Measurements from ENCODE around the gene CAMK1D. TPM values are rescaled to one million over a fixed set of nuclear protein-coding genes. Genes with fewer than 3 reads are reported as not detected.
"Not testable (repeated sequence)": the region's sequence is repeated elsewhere in the genome, so short reads cannot be mapped to it uniquely, and the experiment has no call there.

CAMK1D gene
- polyA plus RNA-seq, 1 donor (not counting 4 experiments of a cell fraction or from before 2014, with no cell fraction given), result 0.76 TPM

DNA sequence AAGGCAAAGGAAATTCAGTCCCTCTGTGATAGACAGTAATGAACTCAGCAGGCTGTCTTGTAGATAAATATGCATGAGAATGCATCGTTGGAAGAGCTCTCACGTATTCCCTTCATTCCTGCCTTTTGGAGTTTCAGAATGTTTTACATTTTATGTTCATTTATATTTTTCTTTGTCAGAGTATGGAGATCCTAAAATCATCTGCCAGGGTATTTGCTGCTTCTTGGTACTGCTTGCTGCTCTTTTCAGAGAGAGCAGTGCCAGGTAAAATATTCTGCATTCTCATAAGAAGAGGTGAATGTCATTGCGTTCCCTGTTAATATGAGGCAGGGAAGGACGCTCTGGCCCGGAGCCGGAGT lies 362.0 kb downstream of the CAMK1D start:
- H4K20me1 ChIP-seq (ENCODE audit: control insufficient read depth, extremely low read depth, insufficient read depth, low read length), result no peaks in the 10 kb centered on the region
- no peak for DNase-seq (ENCODE audit: low read depth, low spot score)
- dilution Hi-C loops (cut with MboI; ENCODE audit: extremely low pct_ligation_motif_present, low sequenced_read_pairs), result no loop called here
- H3K9me3 ChIP-seq (ENCODE audit: control insufficient read depth, low read depth, low read length), result no peaks in the 10 kb centered on the region
- TF ChIP-seq, protein P1, sequence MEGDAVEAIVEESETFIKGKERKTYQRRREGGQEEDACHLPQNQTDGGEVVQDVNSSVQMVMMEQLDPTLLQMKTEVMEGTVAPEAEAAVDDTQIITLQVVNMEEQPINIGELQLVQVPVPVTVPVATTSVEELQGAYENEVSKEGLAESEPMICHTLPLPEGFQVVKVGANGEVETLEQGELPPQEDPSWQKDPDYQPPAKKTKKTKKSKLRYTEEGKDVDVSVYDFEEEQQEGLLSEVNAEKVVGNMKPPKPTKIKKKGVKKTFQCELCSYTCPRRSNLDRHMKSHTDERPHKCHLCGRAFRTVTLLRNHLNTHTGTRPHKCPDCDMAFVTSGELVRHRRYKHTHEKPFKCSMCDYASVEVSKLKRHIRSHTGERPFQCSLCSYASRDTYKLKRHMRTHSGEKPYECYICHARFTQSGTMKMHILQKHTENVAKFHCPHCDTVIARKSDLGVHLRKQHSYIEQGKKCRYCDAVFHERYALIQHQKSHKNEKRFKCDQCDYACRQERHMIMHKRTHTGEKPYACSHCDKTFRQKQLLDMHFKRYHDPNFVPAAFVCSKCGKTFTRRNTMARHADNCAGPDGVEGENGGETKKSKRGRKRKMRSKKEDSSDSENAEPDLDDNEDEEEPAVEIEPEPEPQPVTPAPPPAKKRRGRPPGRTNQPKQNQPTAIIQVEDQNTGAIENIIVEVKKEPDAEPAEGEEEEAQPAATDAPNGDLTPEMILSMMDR (optimal IDR thresholded peaks at IDR 0.05 in 1 of 3, IDR thresholded peaks at IDR 0.05 in 1 of 3, conservative IDR thresholded peaks at IDR 0.05 in 1 of 3; ENCODE audit: extremely low read depth in 1 of 3, insufficient read depth in 2 of 3, low read length in 3 of 3), result no peak
- no peak for TF ChIP-seq EZH2 (IDR thresholded peaks at IDR 0.05; ENCODE audit: low read length)
- H3K27me3 ChIP-seq (ENCODE audit: control insufficient read depth, extremely low read depth, insufficient read depth, low read length), result no peaks in the 10 kb centered on the region
- H3K79me2 ChIP-seq (ENCODE audit: control insufficient read depth, insufficient read depth, low read length), result no peaks in the 10 kb centered on the region
- H2AFZ ChIP-seq (ENCODE audit: control insufficient read depth, low read length), result no peak overlapping the region
- H3K4me2 ChIP-seq (ENCODE audit: control insufficient read depth, extremely low read depth, insufficient read depth, low read depth, low read length), result no peak overlapping the region
- no peak for FAIRE-seq
- no peak overlapping the region for H3K9ac ChIP-seq (ENCODE audit: control insufficient read depth, extremely low read depth, insufficient read depth, low read length)
- H3K4me3 ChIP-seq (ENCODE audit: control insufficient read depth in 2 of 3, extremely low read depth in 1 of 3, insufficient read depth in 2 of 3, low read depth in 1 of 3, low read length in 3 of 3), result no peak overlapping the region
- H3K27ac ChIP-seq (ENCODE audit: control insufficient read depth, insufficient read depth, low read length), result peak overlapping the region; percentile 77
- no peaks in the 10 kb centered on the region for H3K36me3 ChIP-seq (ENCODE audit: control insufficient read depth in 2 of 2, extremely low read depth in 1 of 2, insufficient read depth in 2 of 2, low read length in 2 of 2)
- peaks cover 45% of the 10 kb centered on the region for H3K4me1 ChIP-seq (ENCODE audit: control insufficient read depth, extremely low read depth, insufficient read depth, low read length)
- H3K9me1 ChIP-seq (ENCODE audit: control insufficient read depth, extremely low read depth, insufficient read depth, low read length), result no peaks in the 10 kb centered on the region

DNA sequence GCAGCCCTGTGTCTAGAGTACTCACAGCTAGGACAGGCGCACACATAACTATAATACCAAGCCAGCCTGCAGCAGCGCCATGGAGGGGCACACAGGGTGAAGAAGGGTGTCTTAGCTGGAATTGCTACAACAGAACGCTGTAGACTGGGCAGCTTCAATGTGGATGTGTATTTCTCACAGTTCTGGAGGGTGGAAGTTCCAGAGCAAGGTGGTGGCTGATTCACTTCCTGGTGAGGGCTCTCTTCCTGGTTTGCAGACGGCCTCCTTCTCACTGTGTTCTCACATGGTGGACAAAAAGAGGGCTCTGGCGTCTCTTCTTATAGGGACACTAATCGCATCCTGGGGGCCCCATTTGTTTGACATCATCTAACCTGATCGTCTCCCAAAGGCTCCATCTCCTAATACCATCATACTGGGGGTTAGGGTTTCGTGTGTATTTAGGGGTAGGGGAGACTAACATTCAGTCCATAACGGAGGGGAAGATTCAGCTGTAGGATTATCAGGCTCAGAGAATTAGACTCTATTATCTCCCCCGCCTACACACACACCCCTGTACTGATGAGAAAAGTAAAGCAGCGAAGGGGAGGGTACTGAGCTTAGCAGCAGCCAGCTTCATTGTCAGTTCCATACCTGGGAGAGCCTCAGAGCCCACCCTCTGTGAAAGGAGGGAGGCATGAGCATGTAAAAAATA lies 363.1 kb downstream of the CAMK1D start:
- no peaks in the 10 kb centered on the region for H4K20me1 ChIP-seq (ENCODE audit: control insufficient read depth, extremely low read depth, insufficient read depth, low read length)
- no peaks in the 10 kb centered on the region for H3K9me3 ChIP-seq (ENCODE audit: control insufficient read depth, low read depth, low read length)
- no peaks in the 10 kb centered on the region for H3K9me1 ChIP-seq (ENCODE audit: control insufficient read depth, extremely low read depth, insufficient read depth, low read length)
- H3K9ac ChIP-seq (ENCODE audit: control insufficient read depth, extremely low read depth, insufficient read depth, low read length), result no peak overlapping the region
- TF ChIP-seq EZH2 (IDR thresholded peaks at IDR 0.05; ENCODE audit: low read length), result no peak
- TF ChIP-seq, protein P1 (optimal IDR thresholded peaks at IDR 0.05 in 1 of 3, IDR thresholded peaks at IDR 0.05 in 1 of 3, conservative IDR thresholded peaks at IDR 0.05 in 1 of 3; ENCODE audit: extremely low read depth in 1 of 3, insufficient read depth in 2 of 3, low read length in 3 of 3), result no peak
- H2AFZ ChIP-seq (ENCODE audit: control insufficient read depth, low read length), result peak overlapping the region; percentile 21
- no peak overlapping the region for H3K27ac ChIP-seq (ENCODE audit: control insufficient read depth, insufficient read depth, low read length)
- FAIRE-seq, result no peak
- no peak overlapping the region for H3K4me3 ChIP-seq (ENCODE audit: control insufficient read depth in 2 of 3, extremely low read depth in 1 of 3, insufficient read depth in 2 of 3, low read depth in 1 of 3, low read length in 3 of 3)
- H3K79me2 ChIP-seq (ENCODE audit: control insufficient read depth, insufficient read depth, low read length), result no peaks in the 10 kb centered on the region
- peaks cover 34% of the 10 kb centered on the region for H3K4me1 ChIP-seq (ENCODE audit: control insufficient read depth, extremely low read depth, insufficient read depth, low read length)
- H3K27me3 ChIP-seq (ENCODE audit: control insufficient read depth, extremely low read depth, insufficient read depth, low read length), result no peaks in the 10 kb centered on the region
- DNase-seq (ENCODE audit: low read depth, low spot score), result no peak
- no peaks in the 10 kb centered on the region for H3K36me3 ChIP-seq (ENCODE audit: control insufficient read depth in 2 of 2, extremely low read depth in 1 of 2, insufficient read depth in 2 of 2, low read length in 2 of 2)
- dilution Hi-C loops (cut with MboI; ENCODE audit: extremely low pct_ligation_motif_present, low sequenced_read_pairs), result no loop called here
- H3K4me2 ChIP-seq (ENCODE audit: control insufficient read depth, extremely low read depth, insufficient read depth, low read depth, low read length), result no peak overlapping the region

DNA sequence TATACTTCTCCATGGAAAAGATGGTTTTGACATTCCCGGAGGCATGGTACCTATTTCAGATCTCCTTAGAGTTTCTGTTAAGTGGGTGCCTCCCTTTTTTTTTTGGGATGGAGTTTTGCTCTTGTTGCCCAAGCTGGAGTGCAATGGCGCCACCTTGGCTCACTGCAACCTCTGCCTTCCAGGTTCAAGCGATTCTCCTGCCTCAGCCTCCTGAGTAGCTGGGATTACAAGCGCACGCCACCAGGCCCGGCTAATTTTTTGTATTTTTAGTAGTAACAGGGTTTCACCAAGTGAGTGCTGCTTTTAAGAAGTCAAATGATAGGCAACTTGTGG lies 363.6 kb downstream of the CAMK1D start:
- FAIRE-seq; dilution Hi-C loops (cut with MboI; ENCODE audit: extremely low pct_ligation_motif_present, low sequenced_read_pairs); DNase-seq (ENCODE audit: low read depth, low spot score); H3K9ac ChIP-seq (ENCODE audit: control insufficient read depth, extremely low read depth, insufficient read depth, low read length); H4K20me1 ChIP-seq (ENCODE audit: control insufficient read depth, extremely low read depth, insufficient read depth, low read length); H3K79me2 ChIP-seq (ENCODE audit: control insufficient read depth, insufficient read depth, low read length); H2AFZ ChIP-seq (ENCODE audit: control insufficient read depth, low read length); H3K4me2 ChIP-seq (ENCODE audit: control insufficient read depth, extremely low read depth, insufficient read depth, low read depth, low read length); H3K4me3 ChIP-seq (ENCODE audit: control insufficient read depth in 2 of 3, extremely low read depth in 1 of 3, insufficient read depth in 2 of 3, low read depth in 1 of 3, low read length in 3 of 3); H3K9me1 ChIP-seq (ENCODE audit: control insufficient read depth, extremely low read depth, insufficient read depth, low read length); H3K27me3 ChIP-seq (ENCODE audit: control insufficient read depth, extremely low read depth, insufficient read depth, low read length); H3K27ac ChIP-seq (ENCODE audit: control insufficient read depth, insufficient read depth, low read length); H3K36me3 ChIP-seq (ENCODE audit: control insufficient read depth in 2 of 2, extremely low read depth in 1 of 2, insufficient read depth in 2 of 2, low read length in 2 of 2); H3K9me3 ChIP-seq (ENCODE audit: control insufficient read depth, low read depth, low read length): not testable (repeated sequence)
- peaks cover 29% of the 10 kb centered on the region for H3K4me1 ChIP-seq (ENCODE audit: control insufficient read depth, extremely low read depth, insufficient read depth, low read length)

Data from keratinocyte (primary cell).